ENCODE measurements around the gene CDCA4. TPM values are rescaled to one million over a fixed set of nuclear protein-coding genes. Genes with fewer than 3 reads are reported as not detected.

Gene CDCA4
- total RNA-seq, 1 experiment from 2014 or later, result 41.4 TPM

DNA sequence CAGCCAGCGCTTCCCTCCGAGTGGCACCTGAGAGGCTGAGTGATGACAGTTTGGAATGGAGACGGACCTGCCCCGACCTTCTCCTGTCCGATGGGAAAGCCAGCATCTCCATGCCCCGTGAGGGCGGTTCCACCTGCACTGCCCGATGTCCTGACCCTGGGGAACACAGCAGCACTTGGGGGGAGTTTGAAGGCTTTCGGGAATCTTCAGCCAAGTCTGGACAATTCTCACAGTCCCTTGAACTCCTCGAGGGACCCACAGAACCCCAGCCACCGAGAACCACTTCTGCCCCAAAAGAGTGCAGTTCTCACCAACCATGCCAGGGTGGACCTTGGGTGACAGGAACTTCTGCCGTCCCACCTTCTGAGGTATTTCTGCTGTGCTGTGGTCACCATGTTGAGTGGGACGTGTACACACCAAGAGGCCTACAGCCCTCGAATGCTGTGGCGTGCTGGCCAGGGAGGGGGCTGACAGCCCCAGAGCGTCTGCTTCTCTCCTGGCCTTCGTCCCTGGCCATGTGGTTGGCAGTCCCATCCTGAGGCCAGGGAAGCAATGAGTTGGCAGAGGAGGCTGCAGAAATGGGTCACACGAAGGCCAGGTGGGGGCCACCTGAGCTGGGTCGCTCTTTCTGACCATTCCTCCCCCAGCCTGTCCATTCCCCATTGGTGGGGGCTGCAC, 34.3 kb downstream of the CDCA4 start:
- intact Hi-C loops (cut with micrococcal nuclease; ENCODE audit: unreplicated experiment), result no loop called here
- Mint-ChIP-seq H3K36me3 (ENCODE audit: insufficient read depth, unreplicated experiment) (peaks cover 4% of the 10 kb centered on the region), H3K27me3 (ENCODE audit: insufficient read depth, unreplicated experiment) (no peaks in the 10 kb centered on the region), H3K4me1 (ENCODE audit: low read depth, unreplicated experiment) (no peaks in the 10 kb centered on the region), H3K4me3 (ENCODE audit: unreplicated experiment) (peak overlapping the region; percentile 66), H3K9me3 (ENCODE audit: unreplicated experiment) (no peaks in the 10 kb centered on the region), H3K27ac (ENCODE audit: unreplicated experiment) (no peak overlapping the region)
- Histone ChIP-seq H3K4me3 (ENCODE audit: low read depth, low read length) (peak overlapping the region; percentile 62), H3K27me3 (replicated peaks; ENCODE audit: control insufficient read depth, insufficient read depth, low read length) (no peaks in the 10 kb centered on the region), H3K36me3 (ENCODE audit: control insufficient read depth, insufficient read depth, low read length) (no peaks in the 10 kb centered on the region), H3K9me3 (no peaks in the 10 kb centered on the region), H3K4me1 (0 out of 2 replicates have a peak, but pooled peaks cover 3% of the 10 kb centered on the region)
- ChIA-PET POLR2A (no interaction called here), CTCF (no interaction called here)
- TF ChIP-seq, protein P1, sequence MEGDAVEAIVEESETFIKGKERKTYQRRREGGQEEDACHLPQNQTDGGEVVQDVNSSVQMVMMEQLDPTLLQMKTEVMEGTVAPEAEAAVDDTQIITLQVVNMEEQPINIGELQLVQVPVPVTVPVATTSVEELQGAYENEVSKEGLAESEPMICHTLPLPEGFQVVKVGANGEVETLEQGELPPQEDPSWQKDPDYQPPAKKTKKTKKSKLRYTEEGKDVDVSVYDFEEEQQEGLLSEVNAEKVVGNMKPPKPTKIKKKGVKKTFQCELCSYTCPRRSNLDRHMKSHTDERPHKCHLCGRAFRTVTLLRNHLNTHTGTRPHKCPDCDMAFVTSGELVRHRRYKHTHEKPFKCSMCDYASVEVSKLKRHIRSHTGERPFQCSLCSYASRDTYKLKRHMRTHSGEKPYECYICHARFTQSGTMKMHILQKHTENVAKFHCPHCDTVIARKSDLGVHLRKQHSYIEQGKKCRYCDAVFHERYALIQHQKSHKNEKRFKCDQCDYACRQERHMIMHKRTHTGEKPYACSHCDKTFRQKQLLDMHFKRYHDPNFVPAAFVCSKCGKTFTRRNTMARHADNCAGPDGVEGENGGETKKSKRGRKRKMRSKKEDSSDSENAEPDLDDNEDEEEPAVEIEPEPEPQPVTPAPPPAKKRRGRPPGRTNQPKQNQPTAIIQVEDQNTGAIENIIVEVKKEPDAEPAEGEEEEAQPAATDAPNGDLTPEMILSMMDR (IDR thresholded peaks at IDR 0.05; ENCODE audit: insufficient read depth in 1 of 2, low read depth in 1 of 2, low read length in 1 of 2, severe bottlenecking in 1 of 2, unreplicated experiment in 1 of 2), result no peak
- DNase-seq, result no peak
- TSS peak; percentile 27 for BruUV-seq (replicated peaks)

DNA sequence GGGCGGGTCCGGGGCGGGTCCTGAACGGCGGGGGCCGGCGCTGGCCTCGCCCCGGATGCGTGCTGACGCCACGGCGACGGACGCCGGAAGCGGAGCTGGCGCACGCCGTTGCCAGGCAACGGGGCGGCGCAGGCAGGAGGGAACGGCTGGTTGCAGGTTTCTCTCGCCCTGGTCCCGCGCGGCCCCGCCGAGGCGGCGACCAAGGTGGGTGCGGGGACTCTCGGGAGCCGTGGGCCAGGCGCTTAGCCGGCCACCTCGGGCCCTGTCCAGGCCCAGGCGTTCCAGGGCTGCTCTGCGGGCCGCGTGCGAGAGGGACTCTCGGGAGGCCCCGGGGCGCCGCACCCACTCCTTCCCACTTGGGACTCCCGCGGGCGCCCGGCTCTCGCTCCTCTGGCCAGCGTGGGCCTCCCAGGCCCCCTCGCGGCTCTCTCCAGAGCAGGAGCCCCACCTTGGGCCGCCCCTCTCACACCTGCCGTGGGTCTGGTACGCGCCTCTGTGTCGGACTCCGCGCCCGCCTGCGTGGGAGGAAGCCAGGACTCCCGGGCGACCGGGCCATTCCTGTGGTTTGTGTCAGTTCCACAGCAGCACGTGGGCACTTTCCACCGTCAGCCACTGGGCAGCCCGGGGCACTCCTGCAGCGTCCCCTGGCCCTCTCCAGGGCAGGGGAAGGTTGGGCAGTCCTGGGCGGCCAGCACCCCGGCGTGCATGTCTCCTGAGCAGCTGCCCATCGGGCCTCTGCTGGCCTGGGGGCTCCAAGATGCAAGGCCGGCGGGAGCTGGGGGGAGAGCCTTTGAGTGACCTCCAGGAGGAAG, 35.0 kb downstream of the CDCA4 start, which contains the start of gene CLBA1:
Gene CLBA1 (plus strand): TSS at position 114 of the 812 bp plus-strand sequence. CDS start 644 bp downstream, at position 758.
- H3K27ac Mint-ChIP-seq (ENCODE audit: unreplicated experiment), result peak within 1 kb of the TSS; percentile 53
- intact Hi-C loops (cut with micrococcal nuclease; ENCODE audit: unreplicated experiment), result loop anchor here (1.0 kb wide), 1 partner anchor 35 kb away; the partner anchor contains the start of gene CDCA4
- DNase-seq, result peak; percentile 87 to 92

More for the DNA sequence above, 35.0 kb downstream of the CDCA4 start, which contains the start of gene CLBA1:
- 0 out of 2 replicates have a peak, but pooled peaks cover 3% of the 10 kb centered on the region for H3K4me1 ChIP-seq
- no peaks in the 10 kb centered on the region for H3K27me3 ChIP-seq (replicated peaks; ENCODE audit: control insufficient read depth, insufficient read depth, low read length)
- no peaks in the 10 kb centered on the region for H3K36me3 ChIP-seq (ENCODE audit: control insufficient read depth, insufficient read depth, low read length)
- TF ChIP-seq, protein P1 (IDR thresholded peaks at IDR 0.05; ENCODE audit: insufficient read depth in 1 of 2, low read depth in 1 of 2, low read length in 1 of 2, severe bottlenecking in 1 of 2, unreplicated experiment in 1 of 2), result no peak
- H3K9me3 Mint-ChIP-seq (ENCODE audit: unreplicated experiment), result no peaks in the 10 kb centered on the region
- ChIA-PET POLR2A (interaction anchor here (0.6 to 1.0 kb wide), 3 partner anchors 35 to 403 kb away, joined by 3 to 15 read pairs (median 5); partner anchors contain the start of genes BTBD6 and CDCA4), CTCF (interaction anchor here (0.6 to 0.7 kb wide), 3 partner anchors 10 to 199 kb away, joined by 3 to 4 read pairs (median 3); no protein-coding TSS in a partner anchor)
- no peaks in the 10 kb centered on the region for H3K4me1 Mint-ChIP-seq (ENCODE audit: low read depth, unreplicated experiment)
- no TSS peak for BruUV-seq (replicated peaks)
- no peaks in the 10 kb centered on the region for H3K9me3 ChIP-seq
- peaks cover 4% of the 10 kb centered on the region for H3K36me3 Mint-ChIP-seq (ENCODE audit: insufficient read depth, unreplicated experiment)
- peak within 1 kb of the TSS; percentile 66 for H3K4me3 Mint-ChIP-seq (ENCODE audit: unreplicated experiment)
- peak within 1 kb of the TSS; percentile 62 for H3K4me3 ChIP-seq (ENCODE audit: low read depth, low read length)
- no peaks in the 10 kb centered on the region for H3K27me3 Mint-ChIP-seq (ENCODE audit: insufficient read depth, unreplicated experiment)
